Naive thymus-derived CD4-positive, alpha-beta T cell (primary cell): ENCODE measurements around the gene GUCY1A2. TPM values are rescaled to one million over a fixed set of nuclear protein-coding genes. Genes with fewer than 3 reads are reported as not detected.

Source experiments
- ATAC-seq: fragments of 150-1000 bp; cut with Tn5 transposase; 2 replicates; pipeline ENCODE4 v1.10.0; 2021; ENCODE audit warnings: mild to moderate bottlenecking, moderate library complexity
- CTCF ChIA-PET: fragments of 350-600 bp; sonication (Branson Sonifier 250); formaldehyde crosslinking; loops from one replicate; lab custom pipeline; 2021; ENCODE audit warnings: antibody characterized with exemption; lab: Charles Lee
- POLR2A ChIA-PET: fragments of 350-600 bp; sonication (Branson Sonifier 250); formaldehyde crosslinking; loops from one replicate; lab custom pipeline; 2021; ENCODE audit warnings: antibody characterized with exemption, inconsistent platforms; lab: Charles Lee
- DNase-seq, 9 donors: peaks; one replicate each; pipeline versions ENCODE4 v3.0.0 to v3.0.0-alpha.2; 2020 to 2022; ENCODE audit warnings: mixed read lengths in 1 of 9
- H3K27ac ChIP-seq: one replicate; pipeline ENCODE4 v1.7.0; 2013; ENCODE audit warnings: mild to moderate bottlenecking, low read depth, low read length, moderate library complexity
- H3K27me3 ChIP-seq, 2 donors: one replicate each; pipeline ENCODE4 v1.7.0; 2013; ENCODE audit warnings: low read length in 2 of 2, mild to moderate bottlenecking in 2 of 2, moderate library complexity in 2 of 2; ENCODE audit not compliant: control insufficient read depth in 2 of 2, insufficient read depth in 2 of 2
- H3K36me3 ChIP-seq, 3 experiments: 1 replicate in 2 of 3; 2 replicates in 1 of 3; pipeline ENCODE4 v1.7.0; 2013; ENCODE audit warnings: low read length in 3 of 3, mild to moderate bottlenecking in 3 of 3, moderate library complexity in 1 of 3; ENCODE audit not compliant: insufficient read depth in 3 of 3, control insufficient read depth in 2 of 3
- H3K4me1 ChIP-seq, 2 donors: one replicate each; pipeline ENCODE4 v1.7.0; 2013; ENCODE audit warnings: low read length in 2 of 2, mild to moderate bottlenecking in 2 of 2, moderate library complexity in 1 of 2; ENCODE audit not compliant: control insufficient read depth in 2 of 2, insufficient read depth in 2 of 2
- H3K4me3 ChIP-seq: 2 replicates; pipeline ENCODE4 v1.7.0; 2013; ENCODE audit warnings: mild to moderate bottlenecking, low read length
- H3K9me3 ChIP-seq, 3 experiments: 1 replicate in 2 of 3; 2 replicates in 1 of 3; pipeline ENCODE4 v1.7.0; 2013; ENCODE audit warnings: low read length in 3 of 3; ENCODE audit not compliant: control insufficient read depth in 2 of 3
- H3K27ac Mint-ChIP-seq, 9 donors: one replicate each; pipeline ENCODE4 v1.8.0; 2020 to 2022; ENCODE audit warnings: mixed read lengths in 9 of 9, mild to moderate bottlenecking in 8 of 9, moderate library complexity in 5 of 9, inconsistent platforms in 2 of 9
- H3K27me3 Mint-ChIP-seq, 5 donors: one replicate each; pipeline ENCODE4 v1.8.0; 2021 to 2022; ENCODE audit warnings: mixed read lengths in 5 of 5, mild to moderate bottlenecking in 1 of 5
- H3K36me3 Mint-ChIP-seq, 5 donors: one replicate each; pipeline ENCODE4 v1.8.0; 2020 to 2022; ENCODE audit warnings: mixed read lengths in 5 of 5, mild to moderate bottlenecking in 3 of 5, inconsistent platforms in 1 of 5
- H3K4me1 Mint-ChIP-seq, 7 donors: one replicate each; pipeline ENCODE4 v1.8.0; 2020 to 2022; ENCODE audit warnings: mixed read lengths in 7 of 7, mild to moderate bottlenecking in 3 of 7, inconsistent platforms in 1 of 7
- H3K4me3 Mint-ChIP-seq, 10 donors: one replicate each; pipeline ENCODE4 v1.8.0; 2020 to 2022; ENCODE audit warnings: mild to moderate bottlenecking in 10 of 10, mixed read lengths in 10 of 10, moderate library complexity in 6 of 10, inconsistent platforms in 2 of 10
- H3K9me3 Mint-ChIP-seq, 11 donors: one replicate each; pipeline ENCODE4 v1.8.0; 2020 to 2022; ENCODE audit warnings: mixed read lengths in 11 of 11, mild to moderate bottlenecking in 4 of 11, inconsistent platforms in 1 of 11, moderate library complexity in 1 of 11
- intact Hi-C, 2 donors: fragments of 100-400 bp; cut with micrococcal nuclease; formaldehyde crosslinking; loops; one replicate each; pipeline ENCODE4 v1.15.1; 2023
- polyA plus RNA-seq, 2 donors: library from polyadenylated mRNA; unstranded; fragments of 300-500 nt; fragmentation: Illumina TruSeq; gene quantifications; one replicate each; pipeline ENCODE4 v1.2.3, GENCODE V29; 2021
- total RNA-seq, 6 experiments: library from RNA in 5 of 6; stranded (reverse) in 5 of 6; gene quantifications; 1 replicate in 5 of 6; 2 replicates in 1 of 6; pipeline ENCODE4 v1.2.3 and lab custom pipeline; 2021 to 2026

The GUCY1A2 gene
- total and polyA plus RNA-seq, 7 experiments from 2014 or later: 0.03 to 0.22 TPM; not detected in 5

DNA sequence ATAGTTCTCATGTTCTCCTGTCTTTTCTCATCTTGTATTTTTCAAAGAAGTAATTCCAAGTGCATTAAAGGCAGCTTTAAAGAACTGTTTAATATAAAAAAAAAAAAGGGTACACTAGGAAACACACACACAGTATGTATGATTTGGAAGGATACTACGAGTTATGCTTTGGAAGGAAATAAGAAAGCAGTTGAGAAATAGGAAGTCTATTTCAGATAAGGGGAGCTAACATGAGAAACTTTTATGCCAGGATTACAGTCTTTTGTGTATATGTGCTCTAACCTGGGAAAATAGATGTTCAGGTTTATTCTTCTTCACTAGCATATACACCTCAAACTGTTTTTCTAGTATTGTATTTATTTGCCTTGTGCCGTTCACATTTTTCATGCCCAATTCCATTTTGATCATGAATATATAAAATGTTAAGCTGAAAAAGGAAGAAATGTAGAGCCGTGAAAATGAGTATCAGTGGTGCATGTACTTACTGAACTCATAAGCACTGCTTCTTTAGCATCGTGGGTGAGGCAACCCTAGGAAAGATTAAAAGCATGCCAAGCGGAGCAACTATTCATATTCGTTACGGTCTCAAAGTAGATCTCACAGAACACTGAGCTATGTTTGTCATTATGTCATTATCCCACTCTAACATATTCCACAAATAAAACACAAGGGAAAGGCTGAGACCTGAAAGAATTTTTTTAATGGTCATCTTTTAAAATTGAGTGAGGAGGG, 59.6 kb downstream of the GUCY1A2 start:
- Mint-ChIP-seq H3K4me1 (no peaks in the 10 kb centered on the region), H3K9me3 (peaks cover 1 to 26% (median 10%) of the 10 kb centered on the region in 11 donors), H3K27me3 (no peaks in the 10 kb centered on the region), H3K4me3 (no peak overlapping the region), H3K36me3 (no peaks in the 10 kb centered on the region), H3K27ac (no peak overlapping the region)
- POLR2A ChIA-PET: no interaction called here
- Histone ChIP-seq H3K27me3 (no peaks in the 10 kb centered on the region), H3K4me1 (no peaks in the 10 kb centered on the region), H3K36me3 (no peaks in the 10 kb centered on the region), H3K9me3 (peaks cover 0 to 5% (median 0%) of the 10 kb centered on the region in 3 experiments), H3K4me3 (no peak overlapping the region), H3K27ac (no peak overlapping the region)
- DNase-seq: no peak
- CTCF ChIA-PET: no interaction called here
- no peak for ATAC-seq
- intact Hi-C loops: no loop called here

DNA sequence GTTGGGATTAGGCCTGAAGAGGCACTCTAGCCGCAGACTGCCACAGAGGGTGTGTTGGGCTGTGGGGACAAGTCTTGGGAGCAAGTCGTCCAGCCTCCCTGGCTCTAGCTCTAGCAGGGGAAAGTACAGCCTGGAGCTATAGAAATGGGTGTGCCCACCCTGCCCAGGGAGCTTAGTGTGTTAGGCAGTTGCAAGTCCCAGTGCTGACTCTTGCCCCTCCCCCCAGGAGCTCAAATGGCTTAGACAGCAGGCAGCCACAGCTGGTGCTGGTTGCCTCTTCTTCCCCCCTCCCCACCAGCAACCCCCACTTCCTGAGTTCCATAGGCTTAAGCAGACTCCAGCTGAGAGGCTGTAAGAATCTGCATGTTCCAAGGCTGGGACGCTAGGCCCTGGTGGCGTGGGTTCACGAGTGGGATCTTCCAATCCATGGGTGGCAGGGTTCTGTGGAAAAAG, 61.2 kb downstream of the GUCY1A2 start:
- DNase-seq: no peak
- POLR2A ChIA-PET: no interaction called here

DNA sequence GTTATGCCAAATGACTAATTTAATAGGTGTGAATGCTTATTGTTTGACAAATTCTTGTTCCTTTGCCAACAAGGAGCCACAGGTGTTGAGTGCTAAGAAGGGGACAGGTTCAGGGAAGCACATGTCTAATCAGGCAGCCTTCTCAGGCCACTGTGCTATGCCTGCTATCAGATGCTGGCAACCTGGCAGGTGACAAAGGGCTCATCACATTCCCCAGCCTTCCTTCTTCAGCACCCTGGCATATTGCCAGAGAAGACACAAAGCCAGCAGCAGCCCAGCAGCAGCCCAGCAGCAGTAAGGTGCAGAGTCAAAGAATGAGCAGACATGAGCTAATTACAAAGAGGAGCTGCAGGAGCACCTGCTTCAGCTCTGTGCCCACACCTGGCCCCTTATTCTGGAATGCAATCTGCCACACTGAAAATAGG, 68.2 kb downstream of the GUCY1A2 start:
- DNase-seq (no peak), ATAC-seq (no peak)
- Mint-ChIP-seq H3K27ac (no peak overlapping the region), H3K36me3 (no peaks in the 10 kb centered on the region), H3K9me3 (peaks cover 0 to 30% (median 5%) of the 10 kb centered on the region in 11 donors), H3K4me1 (no peaks in the 10 kb centered on the region), H3K4me3 (no peak overlapping the region), H3K27me3 (no peaks in the 10 kb centered on the region)
- H3K27me3 ChIP-seq: no peaks in the 10 kb centered on the region
- POLR2A ChIA-PET: no interaction called here
- no peak overlapping the region for H3K27ac ChIP-seq
- H3K9me3 ChIP-seq: peaks cover 0 to 3% (median 0%) of the 10 kb centered on the region in 3 experiments
- H3K36me3 ChIP-seq: no peaks in the 10 kb centered on the region
- no peaks in the 10 kb centered on the region for H3K4me1 ChIP-seq
- H3K4me3 ChIP-seq: no peak overlapping the region
- CTCF ChIA-PET: no interaction called here
- intact Hi-C loops: no loop called here

More for the DNA sequence above, 61.2 kb downstream of the GUCY1A2 start:
- H3K4me1 ChIP-seq: no peaks in the 10 kb centered on the region
- CTCF ChIA-PET: no interaction called here
- H3K4me3 ChIP-seq: no peak overlapping the region
- peaks cover 0 to 5% (median 0%) of the 10 kb centered on the region in 3 experiments for H3K9me3 ChIP-seq
- no peaks in the 10 kb centered on the region for H3K27me3 Mint-ChIP-seq
- intact Hi-C loops: no loop called here
- no peaks in the 10 kb centered on the region for H3K27me3 ChIP-seq
- H3K36me3 Mint-ChIP-seq: no peaks in the 10 kb centered on the region
- H3K27ac ChIP-seq: no peak overlapping the region
- H3K27ac Mint-ChIP-seq: no peak overlapping the region
- no peaks in the 10 kb centered on the region for H3K36me3 ChIP-seq
- no peak for ATAC-seq
- H3K4me1 Mint-ChIP-seq: no peaks in the 10 kb centered on the region
- peaks cover 3 to 31% (median 10%) of the 10 kb centered on the region in 11 donors for H3K9me3 Mint-ChIP-seq
- H3K4me3 Mint-ChIP-seq: no peak overlapping the region

DNA sequence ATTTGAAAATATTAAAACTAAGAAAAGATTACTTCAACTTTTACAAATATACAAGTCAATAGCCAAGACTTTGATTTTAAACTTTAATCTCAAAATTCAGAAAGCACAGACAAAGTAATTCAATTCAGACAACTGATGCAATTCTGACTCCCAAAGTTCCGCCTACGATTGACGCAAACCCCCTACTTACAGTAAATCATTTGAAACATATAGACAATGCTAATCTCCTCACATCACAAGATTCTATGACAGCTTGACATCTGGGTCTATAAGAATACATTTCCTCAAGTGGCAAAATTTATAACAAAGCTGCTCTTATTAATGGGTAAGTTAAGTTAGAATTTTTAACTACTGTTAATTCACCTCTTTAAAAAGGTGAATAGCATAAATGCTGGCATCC, 75.2 kb downstream of the GUCY1A2 start:
- no peak overlapping the region for H3K4me3 Mint-ChIP-seq
- no peaks in the 10 kb centered on the region for H3K36me3 Mint-ChIP-seq
- Histone ChIP-seq H3K36me3 (no peaks in the 10 kb centered on the region), H3K27ac (no peak overlapping the region), H3K4me1 (no peaks in the 10 kb centered on the region), H3K4me3 (no peak overlapping the region), H3K27me3 (no peaks in the 10 kb centered on the region), H3K9me3 (peaks cover 0 to 6% (median 0%) of the 10 kb centered on the region in 3 experiments)
- no peak overlapping the region for H3K27ac Mint-ChIP-seq
- H3K27me3 Mint-ChIP-seq: no peaks in the 10 kb centered on the region
- no peak for DNase-seq
- ChIA-PET POLR2A (no interaction called here), CTCF (no interaction called here)
- peaks cover 0 to 12% (median 2%) of the 10 kb centered on the region in 11 donors for H3K9me3 Mint-ChIP-seq
- intact Hi-C loops: no loop called here
- H3K4me1 Mint-ChIP-seq: no peaks in the 10 kb centered on the region
- no peak for ATAC-seq

DNA sequence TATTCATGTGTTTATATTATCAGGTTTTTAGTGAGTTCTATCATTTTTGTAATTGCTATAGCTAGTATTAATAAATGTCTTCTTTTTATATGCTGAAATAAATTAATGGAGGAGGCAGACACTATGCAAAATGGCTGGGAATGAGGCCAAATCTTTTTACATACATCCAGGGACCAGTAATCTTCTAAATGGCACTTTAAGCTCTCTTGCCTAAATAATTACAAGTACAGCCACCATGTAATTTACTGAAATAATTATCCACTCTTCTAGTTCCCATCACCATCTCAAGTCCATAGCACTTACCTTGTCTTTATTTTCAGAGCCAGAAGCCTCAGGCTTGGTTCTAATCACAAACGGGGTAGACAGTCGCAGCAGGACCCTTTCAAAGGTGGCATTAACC, 79.1 kb downstream of the GUCY1A2 start:
- DNase-seq (no peak), ATAC-seq (no peak)
- H3K9me3 ChIP-seq: no peaks in the 10 kb centered on the region
- no peak overlapping the region for H3K4me3 ChIP-seq
- H3K9me3 Mint-ChIP-seq: peaks cover 0 to 8% (median 5%) of the 10 kb centered on the region in 11 donors
- H3K27me3 ChIP-seq: no peaks in the 10 kb centered on the region
- POLR2A ChIA-PET: no interaction called here
- CTCF ChIA-PET: interaction anchor here (0.8 kb wide), 1 partner anchor 9 kb away, joined by 3 read pairs; no protein-coding TSS in a partner anchor
- no peak overlapping the region for H3K27ac Mint-ChIP-seq
- H3K4me3 Mint-ChIP-seq: no peak overlapping the region
- H3K27ac ChIP-seq: no peak overlapping the region
- intact Hi-C loops: no loop called here
- no peaks in the 10 kb centered on the region for H3K36me3 Mint-ChIP-seq
- H3K27me3 Mint-ChIP-seq: no peaks in the 10 kb centered on the region
- no peaks in the 10 kb centered on the region for H3K36me3 ChIP-seq
- H3K4me1 Mint-ChIP-seq: no peaks in the 10 kb centered on the region
- H3K4me1 ChIP-seq: no peaks in the 10 kb centered on the region

DNA sequence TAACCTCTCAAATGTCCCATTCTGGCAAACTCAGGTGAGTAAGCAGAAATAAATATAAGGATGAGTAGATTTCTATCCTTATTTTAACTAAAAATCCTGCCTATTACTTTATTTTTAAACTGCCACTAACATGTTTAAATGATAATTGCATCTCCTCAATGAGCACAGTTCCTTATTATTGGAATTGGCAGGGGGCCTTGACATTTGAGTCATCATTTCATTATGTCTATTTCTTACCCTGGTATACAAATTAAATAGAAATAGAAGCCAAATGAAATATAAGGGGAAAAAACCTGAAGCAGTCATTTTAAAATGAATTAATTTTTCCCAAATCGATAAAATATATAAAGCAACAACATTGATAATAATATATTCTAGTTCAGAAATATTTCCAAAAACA, 81.2 kb downstream of the GUCY1A2 start:
- CTCF ChIA-PET: no interaction called here
- no peak overlapping the region for H3K27ac ChIP-seq
- ATAC-seq (no peak), DNase-seq (no peak)
- Mint-ChIP-seq H3K27me3 (no peaks in the 10 kb centered on the region), H3K36me3 (no peaks in the 10 kb centered on the region), H3K9me3 (peaks cover 0 to 8% (median 3%) of the 10 kb centered on the region in 11 donors), H3K27ac (no peak overlapping the region), H3K4me3 (no peak overlapping the region), H3K4me1 (no peaks in the 10 kb centered on the region)
- H3K4me3 ChIP-seq: no peak overlapping the region
- POLR2A ChIA-PET: no interaction called here
- no peaks in the 10 kb centered on the region for H3K36me3 ChIP-seq
- intact Hi-C loops: no loop called here
- H3K4me1 ChIP-seq: no peaks in the 10 kb centered on the region
- H3K27me3 ChIP-seq: no peaks in the 10 kb centered on the region
- H3K9me3 ChIP-seq: no peaks in the 10 kb centered on the region

DNA sequence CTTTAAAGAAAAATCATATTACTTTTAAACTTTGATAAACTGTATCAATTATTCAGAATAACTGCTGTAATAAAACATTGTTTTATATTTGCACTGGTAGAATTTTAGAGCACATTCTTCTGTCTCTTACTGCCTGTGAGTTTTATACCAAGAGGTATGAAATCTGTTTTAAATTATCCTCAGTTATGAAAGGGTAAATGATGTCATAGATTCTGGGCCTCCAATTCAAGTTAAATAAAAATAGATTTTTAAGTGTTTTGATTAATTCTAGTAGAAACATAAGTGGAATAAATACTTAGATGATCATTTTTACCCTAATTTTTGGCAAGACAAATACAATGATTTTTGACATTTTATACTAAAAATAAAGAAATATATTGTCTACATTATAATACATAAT, 93.0 kb downstream of the GUCY1A2 start:
- Mint-ChIP-seq H3K36me3 (no peaks in the 10 kb centered on the region), H3K4me3 (no peak overlapping the region), H3K4me1 (no peaks in the 10 kb centered on the region), H3K27ac (no peak overlapping the region), H3K27me3 (no peaks in the 10 kb centered on the region), H3K9me3 (peaks cover 0 to 10% (median 1%) of the 10 kb centered on the region in 11 donors)
- DNase-seq (no peak), ATAC-seq (no peak)
- intact Hi-C loops: no loop called here
- Histone ChIP-seq H3K4me3 (no peak overlapping the region), H3K27ac (no peak overlapping the region), H3K27me3 (no peaks in the 10 kb centered on the region), H3K4me1 (no peaks in the 10 kb centered on the region), H3K36me3 (no peaks in the 10 kb centered on the region), H3K9me3 (no peaks in the 10 kb centered on the region)
- CTCF ChIA-PET: no interaction called here
- POLR2A ChIA-PET: no interaction called here
